GM19099 (cell line): ENCODE results near the gene VGF.

Source experiments
- POLR2A ChIP-seq: IDR thresholded peaks from 3 replicates; pipeline ENCODE4 v1.6.1; 2011; ENCODE audit warnings: low read depth; ENCODE audit not compliant: insufficient read length; ENCODE audit errors: extremely low read depth

The VGF gene

DNA sequence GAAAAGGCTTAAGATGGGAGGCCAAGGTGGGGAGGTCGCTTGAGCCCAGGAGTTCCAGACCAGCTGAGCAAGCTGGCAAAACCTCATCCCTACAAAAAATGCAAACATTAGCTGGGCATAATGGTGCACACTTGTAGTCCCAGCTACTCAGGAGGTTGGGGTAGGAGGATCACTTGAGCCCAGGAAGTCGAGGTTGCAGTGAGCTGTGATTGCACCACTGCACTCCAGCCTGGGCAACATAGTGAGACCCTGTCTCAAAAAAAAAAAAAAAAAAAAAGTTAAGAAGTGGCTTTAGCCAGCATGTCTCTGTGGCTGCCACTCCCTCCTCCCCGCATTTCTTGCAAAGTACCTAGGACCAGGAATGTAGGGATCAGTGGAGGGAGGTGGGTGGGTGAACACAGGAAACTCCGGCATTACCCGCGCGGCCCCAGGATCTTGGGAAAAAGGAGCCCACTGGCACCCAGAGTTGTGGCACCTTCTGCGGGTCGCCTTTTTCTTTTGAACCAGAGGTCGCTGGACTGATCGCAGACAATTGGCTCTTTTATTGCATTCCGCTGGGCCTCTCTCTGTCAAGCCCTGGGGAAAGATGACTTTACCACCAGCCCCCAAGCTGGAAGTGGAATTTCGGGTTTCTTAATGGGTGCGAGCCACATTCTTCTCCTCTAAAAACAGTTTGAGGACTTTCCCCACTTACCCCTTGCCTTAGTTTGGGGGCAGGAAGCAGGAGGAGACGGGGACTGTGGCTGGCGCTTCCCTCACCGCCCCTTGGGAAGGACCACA, 3.5 kb downstream of the VGF start:
- no peak for TF ChIP-seq POLR2A

DNA sequence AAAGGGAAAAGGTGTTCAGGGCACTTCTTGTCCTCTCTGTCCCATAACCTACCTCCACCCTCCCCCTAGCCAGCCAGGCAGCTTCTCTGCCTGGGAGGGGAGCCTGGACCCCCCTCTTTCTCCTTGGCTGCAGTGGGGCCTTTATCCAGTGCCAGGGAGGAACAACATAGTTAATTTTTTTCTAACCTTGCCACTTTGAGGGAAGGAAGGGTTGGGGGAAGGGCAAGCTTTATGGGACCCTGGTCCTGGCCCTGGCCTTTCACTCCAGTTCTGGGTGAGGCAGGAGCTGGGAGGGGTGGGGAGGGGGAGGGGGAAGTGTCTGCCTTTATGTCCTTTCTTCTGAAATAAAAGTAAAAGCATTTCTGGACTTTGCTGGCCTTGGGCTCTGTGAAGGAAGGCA, 4.5 kb downstream of the VGF start:
- TF ChIP-seq POLR2A, result no peak

GRCh38 chr7:101159696-101160674, 5.4 kb downstream of the VGF start:
- no peak for TF ChIP-seq POLR2A

DNA sequence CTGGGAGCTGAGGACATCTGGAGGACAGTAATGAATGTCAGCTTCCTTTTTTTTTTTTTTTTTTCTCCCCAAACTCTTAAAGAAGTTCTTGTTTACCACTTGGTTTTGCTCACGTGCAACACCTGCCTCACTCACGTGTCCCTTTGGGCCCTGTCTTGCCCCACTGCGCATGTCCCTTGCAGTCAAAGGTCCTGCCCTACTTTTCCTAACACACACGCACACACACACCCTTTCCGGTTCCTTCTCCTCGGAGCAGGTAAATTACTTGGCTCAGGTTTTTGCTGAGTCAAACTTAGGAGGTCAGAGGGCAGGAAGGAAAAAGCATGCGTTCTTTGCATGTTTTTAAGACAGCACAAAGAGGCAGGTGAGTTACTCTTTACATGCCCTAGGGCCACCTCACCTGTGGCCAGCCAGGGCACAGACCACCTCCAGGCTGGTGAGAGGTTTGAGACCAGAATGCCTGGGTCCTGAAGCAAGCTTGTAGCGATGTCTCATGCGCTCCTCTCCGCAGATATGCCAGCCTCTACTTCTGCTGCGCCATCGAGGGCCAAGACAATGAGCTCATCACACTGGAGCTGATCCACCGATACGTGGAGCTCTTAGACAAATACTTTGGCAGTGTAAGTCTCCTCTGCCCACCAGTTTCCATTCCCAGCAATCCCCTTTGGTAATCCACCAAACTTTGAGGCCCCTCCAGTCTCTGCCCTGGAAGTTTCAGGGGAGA, 8.3 kb downstream of the VGF start:
- TF ChIP-seq POLR2A, result no peak

GRCh38 chr7:101156277-101156676, 9.1 kb downstream of the VGF start:
- TF ChIP-seq POLR2A, result no peak

GRCh38 chr7:101155303-101155702, 10.1 kb downstream of the VGF start:
- TF ChIP-seq POLR2A, result no peak

GRCh38 chr7:101154693-101155102, 10.7 kb downstream of the VGF start:
- TF ChIP-seq POLR2A, result no peak

DNA sequence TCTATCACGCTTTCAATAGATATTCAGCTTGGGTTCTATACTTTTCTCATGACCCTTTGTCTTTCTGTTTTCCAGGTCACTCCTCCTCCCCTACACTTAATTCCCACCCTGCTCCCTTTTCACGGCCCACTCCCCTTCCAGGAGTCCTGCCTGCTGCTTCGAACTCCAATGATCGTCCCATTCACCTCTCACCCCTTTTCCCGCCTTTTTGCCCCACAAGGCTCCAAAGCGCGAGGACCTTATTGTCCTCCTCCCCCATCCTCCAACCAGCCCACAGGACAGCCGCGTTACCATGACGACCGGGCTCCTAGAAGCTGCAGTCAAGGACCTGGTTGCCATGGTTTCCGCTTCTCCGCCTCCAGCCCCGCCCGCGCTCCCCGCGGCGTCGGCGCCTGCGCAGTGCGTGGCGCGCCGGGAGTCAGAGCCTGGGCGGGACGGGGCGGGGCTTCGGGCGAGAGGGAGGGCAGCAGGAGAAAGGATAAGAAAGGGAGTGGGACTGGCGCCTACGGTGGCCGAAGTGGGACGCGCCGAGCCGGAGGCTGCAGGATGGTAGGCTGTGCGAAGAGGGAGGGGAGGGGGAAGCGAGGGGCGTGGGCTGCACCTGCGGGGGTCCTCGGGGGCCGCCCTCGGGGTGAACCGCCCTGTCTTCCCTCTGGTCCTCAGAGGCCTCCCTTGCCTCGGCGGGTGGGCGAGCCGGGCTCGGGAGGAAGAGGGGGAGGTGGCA, 11.2 kb downstream of the VGF start, which contains the start of gene AP1S1:
Gene AP1S1, plus strand, starts transcription at position 508 of the 724 bp plus-strand sequence. Its CDS starts 39 bp downstream, at position 547.
- TF ChIP-seq POLR2A, result peak; percentile 19

DNA sequence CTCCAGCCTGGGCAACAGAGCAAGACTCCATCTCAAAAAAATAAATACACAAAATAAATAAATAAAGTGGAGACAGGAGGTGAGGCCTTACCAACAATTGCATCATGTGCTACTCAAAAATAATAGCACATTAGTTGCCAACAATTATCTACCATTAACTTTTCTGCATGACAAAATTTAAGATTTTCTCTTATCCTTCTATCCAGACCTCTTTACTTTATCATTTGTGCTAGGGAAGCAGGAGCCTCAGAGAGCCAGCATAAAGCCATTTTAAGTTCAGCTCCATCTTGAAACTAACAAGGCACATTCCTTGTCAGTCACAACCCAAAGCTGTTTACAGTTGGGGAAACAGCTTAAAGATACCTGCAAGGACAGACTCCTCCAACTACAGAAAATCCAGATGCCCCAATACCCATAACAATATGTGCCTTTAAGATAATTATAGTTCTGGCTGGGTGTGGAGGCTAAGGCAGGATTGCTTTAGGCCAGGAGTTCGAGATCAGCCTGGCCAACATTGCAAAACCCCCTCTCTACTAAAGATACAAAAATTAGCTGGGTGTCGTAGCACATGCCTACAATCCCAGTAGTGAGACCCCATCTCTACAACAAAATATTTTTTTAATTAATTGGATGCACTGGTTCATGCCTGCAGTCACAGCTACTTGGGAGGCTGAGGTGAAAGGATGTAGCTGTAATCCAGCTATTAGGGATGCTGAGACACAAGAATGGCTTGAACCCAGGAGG, 13.3 kb downstream of the VGF start:
- no peak for TF ChIP-seq POLR2A

DNA sequence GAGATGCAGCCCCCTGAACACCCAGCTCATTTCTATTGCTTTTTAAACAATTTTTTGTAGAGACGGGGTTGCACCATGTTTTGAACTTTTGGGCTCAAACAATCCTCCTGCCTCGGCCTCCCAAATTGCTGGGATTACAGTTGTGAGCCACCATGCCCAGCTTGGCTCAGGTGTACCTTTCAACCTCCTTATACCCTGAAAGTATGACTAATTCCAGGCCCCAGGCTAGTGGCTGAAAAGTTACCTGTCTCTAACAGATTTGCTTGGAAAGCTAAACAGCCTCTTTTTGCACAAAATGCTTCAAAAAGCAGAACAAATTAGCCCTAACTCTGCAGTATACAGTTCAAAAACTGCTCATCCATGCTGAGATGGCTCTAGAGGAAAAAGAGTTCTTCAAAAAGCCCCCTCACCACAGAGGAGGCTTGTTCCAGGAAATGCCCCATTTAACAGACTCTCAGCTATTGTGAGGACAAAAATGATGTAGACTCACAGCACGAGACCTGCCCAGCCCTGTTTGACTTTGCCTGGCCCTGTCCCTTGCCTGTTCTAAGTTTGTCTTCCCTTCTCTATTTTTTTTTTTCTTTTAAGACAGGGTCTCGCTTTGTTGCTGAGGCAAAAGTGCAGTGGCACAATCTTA, 24.5 kb downstream of the VGF start:
- TF ChIP-seq POLR2A, result no peak

- TF ChIP-seq POLR2A, result no peak
Measured at GRCh38 chr7:101140339-101140699, 25.1 kb downstream of the VGF start.

GRCh38 chr7:101138213-101138870, 27.0 kb downstream of the VGF start:
- peak; percentile 35 for TF ChIP-seq POLR2A
